Sigmoid colon (tissue), 7 donors: ENCODE data around the gene AUTS2. TPM values are rescaled to one million over a fixed set of nuclear protein-coding genes. Genes with fewer than 3 reads are reported as not detected.

Source experiments
- DNase-seq: peaks from one replicate; pipeline ENCODE4 v3.0.0-alpha.2; 2019
- H3K27ac ChIP-seq, 4 donors: fragments of 200-600 bp; sonication (generic); one replicate each; pipeline ENCODE4 v1.5.1; 2016 to 2019; ENCODE audit warnings: mild to moderate bottlenecking in 1 of 4
- H3K27me3 ChIP-seq, 3 donors: fragments of 200-600 bp; sonication (generic); one replicate each; pipeline ENCODE4 v1.5.1; 2019; ENCODE audit warnings: mild to moderate bottlenecking in 1 of 3
- H3K36me3 ChIP-seq, 4 donors: fragments of 200-600 bp; sonication (generic); one replicate each; pipeline ENCODE4 v1.5.1; 2016 to 2019
- H3K4me1 ChIP-seq, 4 donors: fragments of 200-600 bp; sonication (generic); one replicate each; pipeline ENCODE4 v1.5.1; 2017 to 2019
- H3K4me3 ChIP-seq, 4 donors: fragments of 200-600 bp; sonication (generic); one replicate each; pipeline ENCODE4 v1.5.1; 2017 to 2019; ENCODE audit warnings: mild to moderate bottlenecking in 2 of 4, moderate library complexity in 1 of 4
- H3K9me3 ChIP-seq, 4 donors: fragments of 200-600 bp in 3 of 4; sonication (generic) in 3 of 4; one replicate each; pipeline versions ENCODE4 v1.5.1 to v1.6.1; 2013 to 2019
- CTCF ChIP-seq, 4 experiments: fragments of 450-650 bp in 3 of 4; fragments of 200-600 bp in 1 of 4; IDR thresholded peaks; one replicate each; pipeline ENCODE4 v1.5.1; 2016 to 2019; ENCODE audit warnings: antibody characterized with exemption in 4 of 4, mild to moderate bottlenecking in 3 of 4, moderate library complexity in 2 of 4
- EP300 ChIP-seq, 4 donors: sonication (generic); formaldehyde crosslinking; IDR thresholded peaks; one replicate each; pipeline ENCODE4 v1.6.1; 2017; ENCODE audit warnings: antibody characterized with exemption in 4 of 4
- POLR2A ChIP-seq, 2 donors: fragments of 450-650 bp; IDR thresholded peaks; one replicate each; pipeline ENCODE4 v1.6.1; 2016; ENCODE audit warnings: antibody characterized with exemption in 2 of 2, mild to moderate bottlenecking in 2 of 2, moderate library complexity in 2 of 2
- POLR2AphosphoS5 ChIP-seq, 4 donors: sonication (generic); formaldehyde crosslinking; IDR thresholded peaks; one replicate each; pipeline ENCODE4 v1.6.1; 2017; ENCODE audit warnings: antibody characterized with exemption in 4 of 4
- WGBS, 2 donors: extraction: QIAGEN DNeasy Blood & Tissue Kit; methylation state at CpG; one replicate each; pipeline ENCODE4 v1.1.7; 2013; 5-methylcytosine and 5-hydroxymethylcytosine counted together
- intact Hi-C: fragments of 100-400 bp; cut with DNase I; formaldehyde crosslinking; loops from one replicate; pipeline ENCODE4 v1.15.1; 2023
- polyA plus RNA-seq, 3 donors: library from polyadenylated mRNA; stranded (reverse); fragments of 200-250 nt; gene quantifications; one replicate each; pipeline ENCODE4 v1.2.3, GENCODE V29; 2013
- total RNA-seq, 4 donors: library from RNA; depleted of rRNA; stranded (reverse); fragments of >200 nt; gene quantifications; one replicate each; pipeline ENCODE4 v1.1.0, GENCODE V29; 2016
- donor health status: healthy with polysubstance abuse.
- donor health status: Bipolar disorder and iron deficiency.
- donor health status: healthy.

The AUTS2 gene
- total and polyA plus RNA-seq, 7 donors, result 3.6 to 55.7 (median 25.5) TPM

DNA sequence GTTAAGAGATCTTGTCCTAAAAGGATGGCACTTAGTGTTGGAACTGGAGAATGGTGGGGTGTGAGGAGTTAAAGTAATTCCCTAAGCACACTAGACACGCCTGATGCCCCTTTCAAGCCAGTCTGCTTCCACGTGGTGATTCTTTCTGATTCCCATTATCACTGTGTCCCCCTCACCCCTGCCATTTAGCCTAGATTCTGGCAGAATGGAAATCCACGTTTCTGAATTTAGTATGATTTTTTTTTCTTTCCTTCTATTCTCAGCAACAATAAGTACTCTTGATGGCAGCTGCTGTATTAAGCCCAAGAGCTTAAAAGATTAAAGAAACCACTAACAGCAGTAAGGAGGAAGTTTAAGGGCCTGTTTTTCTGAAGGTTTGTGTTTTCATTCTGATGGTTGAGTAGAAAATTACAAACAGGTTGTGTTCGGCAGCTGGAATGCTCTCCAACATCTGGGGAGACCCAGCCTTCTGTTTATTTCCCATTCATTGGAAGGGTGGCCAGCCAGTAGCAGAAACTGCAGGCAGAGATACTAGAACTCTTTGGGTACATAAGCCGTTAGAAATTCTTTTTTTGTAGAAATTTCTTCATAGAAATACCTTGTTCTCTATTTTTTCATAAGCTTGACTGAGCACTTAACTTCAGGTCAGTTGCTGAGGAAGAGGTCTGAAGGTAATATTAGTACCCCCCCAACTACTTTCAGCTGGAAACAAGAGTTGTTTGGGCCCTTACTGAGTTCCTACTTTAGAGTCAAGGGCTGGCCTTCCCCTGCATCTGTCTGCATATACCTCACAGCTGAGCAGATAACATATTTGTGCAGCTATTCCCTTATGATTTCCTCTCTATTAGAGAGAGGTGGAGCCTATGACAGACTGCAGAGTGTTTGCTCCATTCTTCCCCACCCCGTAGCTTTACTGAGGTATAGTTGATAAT, 355.1 kb downstream of the AUTS2 start:
- no peaks in the 10 kb centered on the region for H3K36me3 ChIP-seq
- TF ChIP-seq EP300 (IDR thresholded peaks at IDR 0.05) (no peak), POLR2AphosphoS5 (IDR thresholded peaks at IDR 0.05) (no peak), CTCF (IDR thresholded peaks at IDR 0.05) (no peak), POLR2A (IDR thresholded peaks at IDR 0.05) (no peak)
- H3K4me3 ChIP-seq, result no peak overlapping the region
- no peak overlapping the region for H3K27ac ChIP-seq
- no peaks in the 10 kb centered on the region for H3K27me3 ChIP-seq
- intact Hi-C loops, result no loop called here
- no peak for DNase-seq
- H3K4me1 ChIP-seq, result peaks cover 0 to 7% (median 0%) of the 10 kb centered on the region in 4 donors
- WGBS, 2 donors, result 33 to 36% methylated on average over 6 of the region's 6 CpGs
- H3K9me3 ChIP-seq, result no peaks in the 10 kb centered on the region

- intact Hi-C loops, result no loop called here
- TF ChIP-seq POLR2A (IDR thresholded peaks at IDR 0.05), result no peak
- TF ChIP-seq POLR2AphosphoS5 (IDR thresholded peaks at IDR 0.05), result no peak
- TF ChIP-seq EP300 (IDR thresholded peaks at IDR 0.05), result no peak
- no peak for TF ChIP-seq CTCF (IDR thresholded peaks at IDR 0.05)
- H3K27me3 ChIP-seq, result no peaks in the 10 kb centered on the region
- DNase-seq, result no peak
- no peak overlapping the region for H3K4me3 ChIP-seq
- peaks cover 0 to 30% (median 12%) of the 10 kb centered on the region in 4 donors for H3K4me1 ChIP-seq
- H3K9me3 ChIP-seq, result no peaks in the 10 kb centered on the region
- H3K27ac ChIP-seq, result no peak overlapping the region
- WGBS, 2 donors, result 87 to 90% methylated on average over 6 of the region's 6 CpGs
- H3K36me3 ChIP-seq, result no peaks in the 10 kb centered on the region
These were observed 358.3 kb downstream of the AUTS2 start for GRCh38 chr7:69956541-69956940.

GRCh38 chr7:69957661-69958060, 359.4 kb downstream of the AUTS2 start:
- 73 to 84% methylated on average over 2 of the region's 2 CpGs for WGBS, 2 donors
- peaks cover 0 to 41% (median 23%) of the 10 kb centered on the region in 4 donors for H3K4me1 ChIP-seq

GRCh38 chr7:69959789-69960499, 361.7 kb downstream of the AUTS2 start:
- no peak overlapping the region for H3K27ac ChIP-seq
- 84 to 89% methylated on average over 3 of the region's 3 CpGs for WGBS, 2 donors
- DNase-seq, result no peak
- no peaks in the 10 kb centered on the region for H3K36me3 ChIP-seq
- no peak for TF ChIP-seq POLR2A (IDR thresholded peaks at IDR 0.05)
- TF ChIP-seq EP300 (IDR thresholded peaks at IDR 0.05), result no peak
- TF ChIP-seq POLR2AphosphoS5 (IDR thresholded peaks at IDR 0.05), result no peak
- no peak for TF ChIP-seq CTCF (IDR thresholded peaks at IDR 0.05)
- intact Hi-C loops, result loop anchor here (10.0 kb wide), 1 partner anchor 65 kb away; no protein-coding TSS in a partner anchor
- H3K27me3 ChIP-seq, result no peaks in the 10 kb centered on the region
- peaks cover 0 to 54% (median 33%) of the 10 kb centered on the region in 4 donors for H3K4me1 ChIP-seq
- H3K4me3 ChIP-seq, result no peak overlapping the region
- H3K9me3 ChIP-seq, result no peaks in the 10 kb centered on the region

More at GRCh38 chr7:69957661-69958060, 359.4 kb downstream of the AUTS2 start:
- DNase-seq, result no peak
- TF ChIP-seq EP300 (IDR thresholded peaks at IDR 0.05) (no peak), POLR2AphosphoS5 (IDR thresholded peaks at IDR 0.05) (no peak), CTCF (IDR thresholded peaks at IDR 0.05) (no peak), POLR2A (IDR thresholded peaks at IDR 0.05) (no peak)
- Histone ChIP-seq H3K9me3 (no peaks in the 10 kb centered on the region), H3K4me3 (no peak overlapping the region), H3K27me3 (no peaks in the 10 kb centered on the region), H3K36me3 (no peaks in the 10 kb centered on the region), H3K27ac (no peak overlapping the region)
- intact Hi-C loops, result no loop called here
